ENCODE results near the gene GDF7.

GDF7 gene

GRCh38 chr2:20684581-20685063 lies 17.7 kb downstream of the GDF7 start:
- no peaks in the 10 kb centered on the region for H3K27me3 Mint-ChIP-seq
- H3K36me3 Mint-ChIP-seq (ENCODE audit: insufficient read depth), result peaks cover 5% of the 10 kb centered on the region
- H3K9me3 Mint-ChIP-seq, result no peaks in the 10 kb centered on the region
- no peak overlapping the region for H3K4me3 Mint-ChIP-seq
- H3K4me1 Mint-ChIP-seq (ENCODE audit: low read depth in 2 of 2), result no peaks in the 10 kb centered on the region
- ATAC-seq (replicated peaks), result no peak
- DNase-seq, result no peak
- H3K27ac Mint-ChIP-seq, result no peak overlapping the region

- no peak overlapping the region for H3K4me3 Mint-ChIP-seq
- H3K36me3 Mint-ChIP-seq (ENCODE audit: insufficient read depth), result peaks cover 5% of the 10 kb centered on the region
- DNase-seq (no peak), ATAC-seq (replicated peaks) (no peak)
- no peaks in the 10 kb centered on the region for H3K27me3 Mint-ChIP-seq
- H3K27ac Mint-ChIP-seq, result no peak overlapping the region
- no peaks in the 10 kb centered on the region for H3K4me1 Mint-ChIP-seq (ENCODE audit: low read depth in 2 of 2)
- H3K9me3 Mint-ChIP-seq, result no peaks in the 10 kb centered on the region
Measured at GRCh38 chr2:20687260-20687832, 20.4 kb downstream of the GDF7 start.

- Mint-ChIP-seq H3K36me3 (ENCODE audit: insufficient read depth) (peaks cover 7% of the 10 kb centered on the region), H3K4me1 (ENCODE audit: low read depth in 2 of 2) (no peaks in the 10 kb centered on the region), H3K9me3 (no peaks in the 10 kb centered on the region), H3K27me3 (no peaks in the 10 kb centered on the region), H3K4me3 (no peak overlapping the region), H3K27ac (no peak overlapping the region)
- ATAC-seq (replicated peaks) (no peak), DNase-seq (no peak)
Measured at GRCh38 chr2:20689428-20690264, 22.7 kb downstream of the GDF7 start.

- peaks cover 7% of the 10 kb centered on the region for H3K36me3 Mint-ChIP-seq (ENCODE audit: insufficient read depth)
- H3K9me3 Mint-ChIP-seq, result no peaks in the 10 kb centered on the region
- no peak overlapping the region for H3K4me3 Mint-ChIP-seq
- DNase-seq (no peak), ATAC-seq (replicated peaks) (no peak)
- H3K27me3 Mint-ChIP-seq, result no peaks in the 10 kb centered on the region
- no peaks in the 10 kb centered on the region for H3K4me1 Mint-ChIP-seq (ENCODE audit: low read depth in 2 of 2)
- H3K27ac Mint-ChIP-seq, result no peak overlapping the region
Measured at GRCh38 chr2:20691076-20691734, 24.3 kb downstream of the GDF7 start.

- ATAC-seq (replicated peaks) (no peak), DNase-seq (no peak)
- no peaks in the 10 kb centered on the region for H3K27me3 Mint-ChIP-seq
Measured at GRCh38 chr2:20692081-20692480, 25.1 kb downstream of the GDF7 start.

GRCh38 chr2:20693317-20693716 lies 26.4 kb downstream of the GDF7 start:
- no peak overlapping the region for H3K27ac Mint-ChIP-seq
- no peaks in the 10 kb centered on the region for H3K9me3 Mint-ChIP-seq
- H3K4me1 Mint-ChIP-seq (ENCODE audit: low read depth in 2 of 2), result no peaks in the 10 kb centered on the region
- DNase-seq (no peak), ATAC-seq (replicated peaks) (no peak)
- H3K36me3 Mint-ChIP-seq (ENCODE audit: insufficient read depth), result peaks cover 3% of the 10 kb centered on the region
- H3K27me3 Mint-ChIP-seq, result no peaks in the 10 kb centered on the region
- H3K4me3 Mint-ChIP-seq, result no peak overlapping the region

More at GRCh38 chr2:20692081-20692480, 25.1 kb downstream of the GDF7 start:
- H3K27ac Mint-ChIP-seq, result no peak overlapping the region
- no peak overlapping the region for H3K4me3 Mint-ChIP-seq
- peaks cover 3% of the 10 kb centered on the region for H3K36me3 Mint-ChIP-seq (ENCODE audit: insufficient read depth)
- H3K4me1 Mint-ChIP-seq (ENCODE audit: low read depth in 2 of 2), result no peaks in the 10 kb centered on the region
- H3K9me3 Mint-ChIP-seq, result no peaks in the 10 kb centered on the region

GRCh38 chr2:20696366-20696765 lies 29.4 kb downstream of the GDF7 start:
- ATAC-seq (replicated peaks) (no peak), DNase-seq (no peak)
- Mint-ChIP-seq H3K27ac (no peak overlapping the region), H3K9me3 (no peaks in the 10 kb centered on the region), H3K4me1 (ENCODE audit: low read depth in 2 of 2) (no peaks in the 10 kb centered on the region), H3K36me3 (ENCODE audit: insufficient read depth) (peaks cover 3% of the 10 kb centered on the region), H3K27me3 (no peaks in the 10 kb centered on the region), H3K4me3 (no peak overlapping the region)

GRCh38 chr2:20697322-20697934 lies 30.5 kb downstream of the GDF7 start:
- H3K36me3 Mint-ChIP-seq (ENCODE audit: insufficient read depth), result peaks cover 3% of the 10 kb centered on the region
- H3K4me3 Mint-ChIP-seq, result no peak overlapping the region
- no peaks in the 10 kb centered on the region for H3K27me3 Mint-ChIP-seq
- ATAC-seq (replicated peaks) (no peak), DNase-seq (no peak)
- H3K27ac Mint-ChIP-seq, result no peak overlapping the region
- no peaks in the 10 kb centered on the region for H3K9me3 Mint-ChIP-seq
- no peaks in the 10 kb centered on the region for H3K4me1 Mint-ChIP-seq (ENCODE audit: low read depth in 2 of 2)

GRCh38 chr2:20698916-20699613 lies 32.1 kb downstream of the GDF7 start:
- Mint-ChIP-seq H3K36me3 (ENCODE audit: insufficient read depth) (no peaks in the 10 kb centered on the region), H3K4me3 (no peak overlapping the region), H3K9me3 (no peaks in the 10 kb centered on the region), H3K4me1 (ENCODE audit: low read depth in 2 of 2) (no peaks in the 10 kb centered on the region), H3K27ac (no peak overlapping the region), H3K27me3 (no peaks in the 10 kb centered on the region)
- no peak for ATAC-seq (replicated peaks)
- no peak for DNase-seq

- Mint-ChIP-seq H3K4me1 (ENCODE audit: low read depth in 2 of 2) (peaks cover 0 to 4% of the 10 kb centered on the region in 2 donors), H3K4me3 (no peak overlapping the region), H3K27ac (no peak overlapping the region), H3K27me3 (no peaks in the 10 kb centered on the region), H3K36me3 (ENCODE audit: insufficient read depth) (no peaks in the 10 kb centered on the region), H3K9me3 (no peaks in the 10 kb centered on the region)
- ATAC-seq (replicated peaks), result no peak
- DNase-seq, result no peak
Measured at GRCh38 chr2:20702563-20702962, 35.6 kb downstream of the GDF7 start.

GRCh38 chr2:20704886-20705285 lies 37.9 kb downstream of the GDF7 start:
- no peak for ATAC-seq (replicated peaks)

GRCh38 chr2:20706217-20706616 lies 39.3 kb downstream of the GDF7 start:
- Mint-ChIP-seq H3K4me3 (no peak overlapping the region), H3K36me3 (ENCODE audit: insufficient read depth) (no peaks in the 10 kb centered on the region), H3K9me3 (no peaks in the 10 kb centered on the region), H3K27me3 (no peaks in the 10 kb centered on the region), H3K4me1 (ENCODE audit: low read depth in 2 of 2) (peaks cover 0 to 12% of the 10 kb centered on the region in 2 donors), H3K27ac (no peak overlapping the region)
- ATAC-seq (replicated peaks) (no peak), DNase-seq (no peak)

More at GRCh38 chr2:20704886-20705285, 37.9 kb downstream of the GDF7 start:
- no peak for DNase-seq
- Mint-ChIP-seq H3K27me3 (no peaks in the 10 kb centered on the region), H3K27ac (no peak overlapping the region), H3K36me3 (ENCODE audit: insufficient read depth) (no peaks in the 10 kb centered on the region), H3K9me3 (no peaks in the 10 kb centered on the region), H3K4me3 (no peak overlapping the region), H3K4me1 (ENCODE audit: low read depth in 2 of 2) (peaks cover 0 to 7% of the 10 kb centered on the region in 2 donors)

GRCh38 chr2:20706786-20707185 lies 39.8 kb downstream of the GDF7 start:
- DNase-seq (no peak), ATAC-seq (replicated peaks) (no peak)
- Mint-ChIP-seq H3K4me3 (no peak overlapping the region), H3K27me3 (no peaks in the 10 kb centered on the region), H3K27ac (no peak overlapping the region), H3K36me3 (ENCODE audit: insufficient read depth) (no peaks in the 10 kb centered on the region), H3K9me3 (no peaks in the 10 kb centered on the region), H3K4me1 (ENCODE audit: low read depth in 2 of 2) (peaks cover 0 to 12% of the 10 kb centered on the region in 2 donors)
